Osteocyte (in vitro differentiated cells): ENCODE results near the gene L2HGDH. TPM values are rescaled to one million over a fixed set of nuclear protein-coding genes. Genes with fewer than 3 reads are reported as not detected.

ENCODE experiments used
- DNase-seq: peaks from one replicate; pipeline ENCODE4 v3.0.0; 2021; ENCODE audit warnings: mixed read lengths; ENCODE audit not compliant: unreplicated experiment; ENCODE audit errors: extremely low spot score
- H3K27ac Mint-ChIP-seq: one replicate; pipeline ENCODE4 v1.8.0; 2021; ENCODE audit warnings: mild to moderate bottlenecking, mixed read lengths; ENCODE audit not compliant: unreplicated experiment
- H3K27me3 Mint-ChIP-seq: one replicate; pipeline ENCODE4 v1.8.0; 2021; ENCODE audit warnings: mixed read lengths; ENCODE audit not compliant: unreplicated experiment
- H3K36me3 Mint-ChIP-seq: one replicate; pipeline ENCODE4 v1.8.0; 2021; ENCODE audit warnings: mixed read lengths; ENCODE audit not compliant: unreplicated experiment
- H3K4me1 Mint-ChIP-seq: one replicate; pipeline ENCODE4 v1.8.0; 2021; ENCODE audit warnings: mixed read lengths; ENCODE audit not compliant: unreplicated experiment
- H3K4me3 Mint-ChIP-seq: one replicate; pipeline ENCODE4 v1.8.0; 2021; ENCODE audit warnings: mild to moderate bottlenecking, moderate library complexity, mixed read lengths; ENCODE audit not compliant: unreplicated experiment
- H3K9me3 Mint-ChIP-seq: one replicate; pipeline ENCODE4 v1.8.0; 2021; ENCODE audit warnings: mixed read lengths; ENCODE audit not compliant: unreplicated experiment
- total RNA-seq: library from RNA; stranded (reverse); gene quantifications from 2 replicates; pipeline ENCODE4 v1.2.1, GENCODE V29; 2021
- TF ChIP-seq, protein P1 (sequence below): fragments of 200-600 bp; sonication (generic); IDR thresholded peaks from 2 replicates; pipeline ENCODE4 v1.5.0; 2021; ENCODE audit warnings: antibody characterized with exemption, mild to moderate bottlenecking, moderate library complexity

Gene L2HGDH
- total RNA-seq, 1 donor from 2014 or later, result 4.2 TPM

DNA sequence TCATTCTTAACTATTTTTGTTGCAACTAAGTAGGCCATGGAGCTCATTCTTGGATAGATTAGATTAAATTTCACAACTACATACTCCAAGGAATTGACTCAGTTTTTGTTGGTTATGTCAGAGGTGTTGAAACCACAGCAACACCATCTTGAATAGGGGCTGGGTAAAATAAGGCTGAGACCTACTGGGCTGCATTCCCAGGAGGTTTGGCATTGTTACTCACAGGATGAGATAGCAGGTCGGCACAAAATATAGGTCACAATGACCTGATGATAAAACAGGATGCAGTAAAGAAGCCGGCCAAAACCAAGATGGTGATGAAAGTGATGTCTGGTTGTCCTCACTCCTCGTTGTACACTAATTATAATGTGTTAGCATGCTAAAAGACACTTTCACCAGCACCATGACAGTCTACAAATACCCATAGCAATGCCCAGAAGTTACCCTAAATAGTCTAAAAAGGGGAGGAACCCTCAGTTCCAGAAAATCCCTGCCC is 21.0 kb upstream of the L2HGDH start:
- no peaks in the 10 kb centered on the region for H3K9me3 Mint-ChIP-seq
- peaks cover 22% of the 10 kb centered on the region for H3K36me3 Mint-ChIP-seq
- peaks cover 21% of the 10 kb centered on the region for H3K4me1 Mint-ChIP-seq
- no peak overlapping the region for H3K27ac Mint-ChIP-seq
- H3K4me3 Mint-ChIP-seq, result no peak overlapping the region
- TF ChIP-seq, protein P1, sequence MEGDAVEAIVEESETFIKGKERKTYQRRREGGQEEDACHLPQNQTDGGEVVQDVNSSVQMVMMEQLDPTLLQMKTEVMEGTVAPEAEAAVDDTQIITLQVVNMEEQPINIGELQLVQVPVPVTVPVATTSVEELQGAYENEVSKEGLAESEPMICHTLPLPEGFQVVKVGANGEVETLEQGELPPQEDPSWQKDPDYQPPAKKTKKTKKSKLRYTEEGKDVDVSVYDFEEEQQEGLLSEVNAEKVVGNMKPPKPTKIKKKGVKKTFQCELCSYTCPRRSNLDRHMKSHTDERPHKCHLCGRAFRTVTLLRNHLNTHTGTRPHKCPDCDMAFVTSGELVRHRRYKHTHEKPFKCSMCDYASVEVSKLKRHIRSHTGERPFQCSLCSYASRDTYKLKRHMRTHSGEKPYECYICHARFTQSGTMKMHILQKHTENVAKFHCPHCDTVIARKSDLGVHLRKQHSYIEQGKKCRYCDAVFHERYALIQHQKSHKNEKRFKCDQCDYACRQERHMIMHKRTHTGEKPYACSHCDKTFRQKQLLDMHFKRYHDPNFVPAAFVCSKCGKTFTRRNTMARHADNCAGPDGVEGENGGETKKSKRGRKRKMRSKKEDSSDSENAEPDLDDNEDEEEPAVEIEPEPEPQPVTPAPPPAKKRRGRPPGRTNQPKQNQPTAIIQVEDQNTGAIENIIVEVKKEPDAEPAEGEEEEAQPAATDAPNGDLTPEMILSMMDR, result no peak
- DNase-seq, result no peak
- H3K27me3 Mint-ChIP-seq, result no peaks in the 10 kb centered on the region

DNA sequence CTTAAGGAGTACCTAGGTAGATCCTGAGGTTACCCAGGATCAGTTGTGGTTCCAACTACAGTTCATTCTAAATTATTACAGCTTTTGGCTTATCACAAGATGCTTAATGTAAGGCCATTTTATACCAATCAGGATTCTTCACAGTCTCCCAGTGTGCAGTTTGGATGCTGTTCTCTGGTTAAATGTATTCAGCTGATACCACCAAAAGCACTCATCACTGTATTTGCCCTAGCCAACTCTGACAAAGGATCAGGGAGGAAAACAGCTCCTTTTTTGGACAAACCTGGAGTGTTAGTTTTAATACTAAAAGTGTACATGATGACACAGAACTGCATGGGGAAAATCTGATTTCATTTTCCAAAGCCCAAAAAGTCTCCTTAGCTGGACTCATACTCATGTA is 19.6 kb upstream of the L2HGDH start:
- H3K36me3 Mint-ChIP-seq, result peaks cover 23% of the 10 kb centered on the region
- no peak for DNase-seq
- no peaks in the 10 kb centered on the region for H3K9me3 Mint-ChIP-seq
- H3K4me3 Mint-ChIP-seq, result no peak overlapping the region
- TF ChIP-seq, protein P1, result no peak
- peaks cover 20% of the 10 kb centered on the region for H3K4me1 Mint-ChIP-seq
- H3K27me3 Mint-ChIP-seq, result no peaks in the 10 kb centered on the region
- peak overlapping the region; percentile 23 for H3K27ac Mint-ChIP-seq

DNA sequence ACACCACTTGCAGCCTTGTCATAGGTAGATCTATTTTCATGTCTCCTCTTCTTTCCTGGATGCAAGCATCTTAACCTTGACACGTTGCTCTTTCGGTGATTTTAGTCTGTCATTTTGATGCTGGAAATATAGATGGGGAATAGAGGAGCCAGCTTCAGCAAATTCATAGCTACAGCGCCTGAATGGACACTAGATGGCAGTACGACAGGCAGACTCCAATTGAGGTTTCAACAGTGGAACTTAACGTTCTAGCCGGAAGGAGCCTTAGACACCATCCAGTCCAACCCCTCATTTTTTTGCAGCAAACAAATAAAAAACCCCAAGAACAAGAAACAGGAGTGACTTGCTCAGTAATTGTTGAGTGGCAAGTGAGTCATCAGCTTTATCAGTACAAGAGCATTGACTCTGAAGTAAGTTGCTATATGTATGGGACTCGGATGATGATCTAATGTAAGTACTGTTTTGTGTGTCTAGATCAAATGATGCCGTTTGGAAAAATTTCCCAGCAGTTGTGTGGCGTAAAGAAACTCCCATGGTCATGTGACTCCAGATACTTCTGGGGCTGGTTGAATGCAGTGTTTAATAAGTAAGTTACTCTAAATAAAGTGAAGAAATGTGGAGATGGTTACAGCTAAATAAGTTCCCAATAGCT is 9.1 kb upstream of the L2HGDH start:
- H3K4me1 Mint-ChIP-seq, result peaks cover 8% of the 10 kb centered on the region
- H3K9me3 Mint-ChIP-seq, result peaks cover 8% of the 10 kb centered on the region
- H3K4me3 Mint-ChIP-seq, result no peak overlapping the region
- TF ChIP-seq, protein P1, result peak; percentile 94
- H3K27me3 Mint-ChIP-seq, result no peaks in the 10 kb centered on the region
- DNase-seq, result no peak
- H3K27ac Mint-ChIP-seq, result no peak overlapping the region
- H3K36me3 Mint-ChIP-seq, result peaks cover 17% of the 10 kb centered on the region

- DNase-seq, result no peak
- Mint-ChIP-seq H3K4me1 (peaks cover 8% of the 10 kb centered on the region), H3K27ac (no peak overlapping the region), H3K36me3 (peaks cover 18% of the 10 kb centered on the region), H3K27me3 (no peaks in the 10 kb centered on the region), H3K4me3 (no peak overlapping the region), H3K9me3 (peaks cover 12% of the 10 kb centered on the region)
- TF ChIP-seq, protein P1, result no peak
These were observed 8.3 kb upstream of the L2HGDH start for GRCh38 chr14:50320283-50320682.

DNA sequence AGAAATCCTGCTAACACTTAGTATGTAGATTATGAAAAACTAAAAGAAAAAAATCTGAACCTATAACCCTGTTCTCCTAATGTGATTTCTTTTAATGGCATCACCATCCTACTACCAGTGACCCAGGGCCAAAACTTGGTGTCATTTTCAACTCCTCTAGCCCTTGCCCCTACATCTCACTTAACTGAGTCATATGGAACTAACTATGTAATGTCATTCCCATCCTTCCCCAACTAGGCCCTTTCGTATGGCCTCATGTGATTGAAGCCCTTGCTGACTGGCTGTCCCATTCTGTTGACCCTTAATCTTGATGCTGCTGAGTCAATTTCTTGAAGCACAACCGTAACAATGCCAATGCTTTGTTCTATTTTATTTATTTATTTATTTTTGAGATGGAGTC is 7.7 kb upstream of the L2HGDH start:
- Mint-ChIP-seq H3K36me3 (peaks cover 15% of the 10 kb centered on the region), H3K27ac (peak overlapping the region; percentile 38), H3K9me3 (peaks cover 12% of the 10 kb centered on the region), H3K4me1 (peaks cover 8% of the 10 kb centered on the region), H3K27me3 (no peaks in the 10 kb centered on the region), H3K4me3 (no peak overlapping the region)
- no peak for DNase-seq
- TF ChIP-seq, protein P1, result no peak
